Hepatocyte (in vitro differentiated cells): Measurements from ENCODE around the gene ADTRP. TPM values are rescaled to one million over a fixed set of nuclear protein-coding genes. Genes with fewer than 3 reads are reported as not detected.

Experiments
- DNase-seq: peaks from one replicate; pipeline ENCODE4 v3.0.0-alpha.2; 2016; ENCODE audit warnings: low spot score
- H2AFZ ChIP-seq: fragments of 200-600 bp; sonication (generic); 2 replicates; pipeline ENCODE4 v1.6.0; 2016; ENCODE audit warnings: antibody characterized with exemption, mild to moderate bottlenecking
- H3K27ac ChIP-seq: fragments of 200-600 bp; sonication (generic); 2 replicates; pipeline ENCODE4 v1.5.1; 2016; ENCODE audit warnings: mild to moderate bottlenecking
- H3K27me3 ChIP-seq: fragments of 200-600 bp; sonication (generic); 2 replicates; pipeline ENCODE4 v1.6.1; 2016
- H3K36me3 ChIP-seq: fragments of 200-600 bp; sonication (generic); replicated peaks from 2 replicates; pipeline ENCODE4 v1.5.1; 2016; ENCODE audit warnings: low read depth; ENCODE audit not compliant: insufficient read depth
- H3K4me1 ChIP-seq: fragments of 200-600 bp; sonication (generic); 2 replicates; pipeline ENCODE4 v1.5.1; 2016; ENCODE audit warnings: mild to moderate bottlenecking, moderate library complexity; ENCODE audit not compliant: insufficient read depth
- H3K4me2 ChIP-seq: fragments of 200-600 bp; sonication (generic); 2 replicates; pipeline ENCODE4 v1.6.0; 2016
- H3K4me3 ChIP-seq: fragments of 200-600 bp; sonication (generic); 2 replicates; pipeline ENCODE4 v1.5.1; 2016; ENCODE audit warnings: mild to moderate bottlenecking
- H3K79me2 ChIP-seq: fragments of 200-600 bp; sonication (generic); 2 replicates; pipeline ENCODE4 v1.6.0; 2017; ENCODE audit warnings: mild to moderate bottlenecking
- H3K9me2 ChIP-seq: fragments of 200-600 bp; sonication (generic); replicated peaks from 2 replicates; pipeline ENCODE4 v1.6.0; 2017; ENCODE audit warnings: mild to moderate bottlenecking; ENCODE audit not compliant: insufficient read depth
- H3K9me3 ChIP-seq: fragments of 200-600 bp; sonication (generic); 2 replicates; pipeline ENCODE4 v1.5.1; 2016; ENCODE audit warnings: low read depth, mild to moderate bottlenecking
- H4K20me1 ChIP-seq: fragments of 200-600 bp; sonication (generic); 2 replicates; pipeline ENCODE4 v1.6.0; 2016; ENCODE audit warnings: mild to moderate bottlenecking; ENCODE audit not compliant: insufficient read depth, poor library complexity, severe bottlenecking
- CTCF ChIP-seq: fragments of 200-600 bp; sonication (generic); IDR thresholded peaks from 2 replicates; pipeline ENCODE4 v1.5.1; 2016; ENCODE audit warnings: antibody characterized with exemption, mild to moderate bottlenecking; ENCODE audit not compliant: poor library complexity
- EZH2 ChIP-seq: fragments of 200-600 bp; sonication (generic); IDR thresholded peaks from 2 replicates; pipeline ENCODE4 v1.6.1; 2016; ENCODE audit warnings: antibody characterized with exemption, mild to moderate bottlenecking, borderline replicate concordance
- EZH2phosphoT487 ChIP-seq: fragments of 200-600 bp; sonication (generic); IDR thresholded peaks from one replicate; pipeline ENCODE4 v1.6.1; 2018; ENCODE audit warnings: antibody characterized with exemption, mild to moderate bottlenecking, low read depth, moderate library complexity; ENCODE audit not compliant: unreplicated experiment, severe bottlenecking
- WGBS: methylation state at CpG from one replicate; pipeline ENCODE4 v1.1.6; 2016; ENCODE audit warnings: low lambda C conversion rate; ENCODE audit errors: missing lambda C conversion rate; 5-methylcytosine and 5-hydroxymethylcytosine counted together
- polyA plus RNA-seq: library from polyadenylated mRNA; unstranded; fragments of >200 nt; fragmentation: Nextera tagmentation; extraction: Ambion mirVana; gene quantifications from 2 replicates; pipeline ENCODE4 v1.2.1, GENCODE V29; 2016
- total RNA-seq: library from RNA; depleted of rRNA; stranded (reverse); fragments of >200 nt; gene quantifications from 2 replicates; pipeline ENCODE4 v1.2.3, GENCODE V29; 2014

The ADTRP gene
- total and polyA plus RNA-seq, 2 experiments from 2014 or later = 4.1 to 9.8 TPM

DNA sequence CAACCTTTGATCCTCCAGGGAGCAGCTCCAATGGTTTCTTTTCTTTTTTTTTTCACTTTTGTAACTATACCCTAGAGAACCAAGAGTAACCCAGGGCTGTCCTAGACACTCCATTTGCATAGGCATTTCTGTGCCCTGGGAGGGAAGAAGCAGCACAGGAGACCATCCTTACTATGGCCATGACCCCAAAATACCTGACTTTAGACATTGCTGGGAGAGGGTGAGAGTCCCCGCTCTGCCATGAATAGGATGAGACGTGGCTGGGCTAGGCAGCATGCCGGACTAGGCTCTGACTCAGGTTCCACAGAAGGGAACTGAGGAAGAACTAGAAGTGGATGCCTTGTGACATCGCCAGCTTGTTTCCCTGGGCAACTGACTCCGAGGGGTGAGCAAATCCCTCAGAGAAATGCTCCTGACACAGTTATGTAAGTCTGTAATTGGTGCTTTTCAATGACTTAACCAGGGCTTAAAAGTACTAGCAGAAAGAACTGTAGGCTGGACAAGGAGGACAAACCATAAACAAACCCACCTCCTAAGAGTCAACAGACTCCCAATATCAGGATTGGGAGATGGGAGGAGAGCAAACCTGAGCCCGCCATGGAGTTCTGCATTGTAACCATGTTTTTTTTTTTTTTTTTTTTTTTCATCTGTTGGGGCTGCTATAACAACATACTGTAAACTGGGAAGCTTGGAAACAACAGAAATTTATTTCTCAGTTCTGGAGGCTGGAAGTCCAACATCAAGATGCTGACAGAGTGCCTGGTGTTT, 910 bp upstream of the ADTRP start:
- 71% methylated on average over 6 of the region's 6 CpGs for WGBS
- peaks cover 11% of the 10 kb centered on the region for H3K4me1 ChIP-seq
- H4K20me1 ChIP-seq = no peaks in the 10 kb centered on the region
- no peak overlapping the region for H3K4me3 ChIP-seq
- H3K9me2 ChIP-seq = no peaks in the 10 kb centered on the region
- no peak overlapping the region for H2AFZ ChIP-seq
- peak overlapping the region; percentile 73 for H3K27ac ChIP-seq
- TF ChIP-seq EZH2phosphoT487 (no peak), EZH2 (no peak), CTCF (no peak)
- no peaks in the 10 kb centered on the region for H3K9me3 ChIP-seq
- H3K79me2 ChIP-seq = no peaks in the 10 kb centered on the region
- peak overlapping the region; percentile 47 for H3K4me2 ChIP-seq
- H3K27me3 ChIP-seq = no peaks in the 10 kb centered on the region
- H3K36me3 ChIP-seq = no peaks in the 10 kb centered on the region
- peak; percentile 53 for DNase-seq

DNA sequence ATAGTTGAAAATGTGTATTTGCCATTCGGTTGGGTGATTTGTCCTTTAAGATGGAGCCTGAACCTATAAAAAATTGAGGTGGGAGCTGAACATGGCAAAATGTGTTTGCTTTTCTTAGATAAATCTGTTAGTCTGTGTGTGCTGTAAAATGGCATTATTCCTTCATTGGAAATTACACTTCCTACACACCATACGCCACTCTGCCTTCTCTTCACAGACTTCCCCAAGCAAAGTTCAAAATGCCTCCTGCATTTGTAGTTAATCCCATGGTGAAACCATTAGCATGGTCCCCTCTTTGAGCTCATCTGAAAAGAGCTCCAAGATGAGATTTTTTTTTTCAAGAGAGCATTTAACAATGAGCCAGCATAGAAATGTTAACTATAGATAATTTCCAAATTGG, 567 bp downstream of the ADTRP start:
- Histone ChIP-seq H3K36me3 (no peaks in the 10 kb centered on the region), H3K79me2 (no peaks in the 10 kb centered on the region)

GRCh38 chr6:11775791-11776409, 2.7 kb downstream of the ADTRP start:
- H3K4me3 ChIP-seq = no peak overlapping the region
- H3K4me1 ChIP-seq = peaks cover 14% of the 10 kb centered on the region
- H3K4me2 ChIP-seq = no peak overlapping the region
- no peaks in the 10 kb centered on the region for H3K9me3 ChIP-seq
- H3K36me3 ChIP-seq = no peaks in the 10 kb centered on the region
- no peak overlapping the region for H2AFZ ChIP-seq
- H3K27ac ChIP-seq = no peak overlapping the region
- no peaks in the 10 kb centered on the region for H4K20me1 ChIP-seq
- DNase-seq = no peak
- no peaks in the 10 kb centered on the region for H3K27me3 ChIP-seq
- H3K9me2 ChIP-seq = no peaks in the 10 kb centered on the region
- 97% methylated on average over 8 of the region's 8 CpGs for WGBS
- TF ChIP-seq EZH2phosphoT487 (no peak), CTCF (no peak)
- H3K79me2 ChIP-seq = no peaks in the 10 kb centered on the region

More for the DNA sequence above, 567 bp downstream of the ADTRP start:
- Histone ChIP-seq H3K9me2 (no peaks in the 10 kb centered on the region), H2AFZ (no peak overlapping the region), H3K27ac (peak overlapping the region; percentile 81), H3K4me1 (peaks cover 11% of the 10 kb centered on the region), H3K4me2 (peak overlapping the region; percentile 47), H3K9me3 (no peaks in the 10 kb centered on the region), H3K4me3 (no peak overlapping the region), H4K20me1 (no peaks in the 10 kb centered on the region), H3K27me3 (no peaks in the 10 kb centered on the region)
- TF ChIP-seq EZH2 (no peak), CTCF (no peak), EZH2phosphoT487 (no peak)
- 80% methylated on average over 2 of the region's 2 CpGs for WGBS
- no peak for DNase-seq
